ENCODE data around the gene CALCB.

- TF ChIP-seq CTCF (IDR thresholded peaks at IDR 0.05; ENCODE audit: low read depth, low read length) (peak; percentile 38), EZH2phosphoT487 (IDR thresholded peaks at IDR 0.05; ENCODE audit: low read depth) (no peak)
Measured at GRCh38 chr11:15038963-15039362, 34.4 kb upstream of the CALCB start.

All from OCI-LY3 (cell line).